HEK293 (cell line): ENCODE measurements around the gene TMCC2.

ENCODE experiments used
- HOXA7 ChIP-seq: sonication (generic); formaldehyde crosslinking; IDR thresholded peaks from 2 replicates; pipeline ENCODE4 v1.8.1; 2022; ENCODE audit warnings: missing genetic modification reagents, borderline replicate concordance
- HOXC10 ChIP-seq: sonication (generic); formaldehyde crosslinking; IDR thresholded peaks from 2 replicates; pipeline ENCODE4 v1.8.1; 2023; ENCODE audit warnings: mild to moderate bottlenecking, missing genetic modification reagents
- KLF16 ChIP-seq: fragments of 450-650 bp; formaldehyde crosslinking; IDR thresholded peaks from 2 replicates; pipeline ENCODE4 v1.5.1; 2017; ENCODE audit warnings: missing biosample characterization, missing genetic modification characterization
- SETDB1 ChIP-seq: IDR thresholded peaks from one replicate; pipeline ENCODE4 v1.6.1; 2017; ENCODE audit warnings: mild to moderate bottlenecking, low read length, moderate library complexity, mixed read lengths; ENCODE audit not compliant: insufficient read length
- ZBTB10 ChIP-seq: fragments of 450-650 bp; formaldehyde crosslinking; IDR thresholded peaks from 2 replicates; pipeline ENCODE4 v1.5.1; 2016; ENCODE audit warnings: missing biosample characterization, missing genetic modification characterization
- ZBTB21 ChIP-seq: fragments of 450-650 bp; formaldehyde crosslinking; IDR thresholded peaks from 2 replicates; pipeline ENCODE4 v1.5.1; 2017; ENCODE audit warnings: missing biosample characterization, missing genetic modification characterization
- ZNF274 ChIP-seq, 2 experiments: fragments of 200-500 bp in 1 of 2; fragments of 450-650 bp in 1 of 2; sonication (Bioruptor generic) in 1 of 2; formaldehyde crosslinking in 1 of 2; IDR thresholded peaks; 2 replicates each; pipeline versions ENCODE4 v1.5.1 to v1.6.1; 2014 to 2016; ENCODE audit warnings: borderline replicate concordance in 1 of 2, inconsistent platforms in 1 of 2, low read length in 1 of 2, missing biosample characterization in 1 of 2, missing genetic modification characterization in 1 of 2
- ZNF677 ChIP-seq: fragments of 450-650 bp; IDR thresholded peaks from 2 replicates; pipeline ENCODE4 v1.5.0; 2018; ENCODE audit warnings: missing biosample characterization, mild to moderate bottlenecking, missing genetic modification characterization, moderate library complexity
- TF ChIP-seq, protein P1 (sequence below): fragments of 450-650 bp; formaldehyde crosslinking; IDR thresholded peaks from 2 replicates; pipeline ENCODE4 v1.5.1; 2016; ENCODE audit warnings: missing biosample characterization, missing genetic modification characterization
- TF ChIP-seq, protein P2 (sequence below): fragments of 450-650 bp; formaldehyde crosslinking; IDR thresholded peaks from 2 replicates; pipeline ENCODE4 v1.5.1; 2016; ENCODE audit warnings: missing biosample characterization, missing genetic modification characterization
- TF ChIP-seq, protein P3 (sequence below): fragments of 450-650 bp; formaldehyde crosslinking; IDR thresholded peaks from 2 replicates; pipeline ENCODE4 v1.5.1; 2016; ENCODE audit warnings: missing biosample characterization, missing genetic modification characterization, borderline replicate concordance
- TF ChIP-seq, protein P4 (sequence below): fragments of 450-650 bp; formaldehyde crosslinking; IDR thresholded peaks from 2 replicates; pipeline ENCODE4 v1.5.1; 2016; ENCODE audit warnings: missing biosample characterization, missing genetic modification characterization, low read depth

DNA sequence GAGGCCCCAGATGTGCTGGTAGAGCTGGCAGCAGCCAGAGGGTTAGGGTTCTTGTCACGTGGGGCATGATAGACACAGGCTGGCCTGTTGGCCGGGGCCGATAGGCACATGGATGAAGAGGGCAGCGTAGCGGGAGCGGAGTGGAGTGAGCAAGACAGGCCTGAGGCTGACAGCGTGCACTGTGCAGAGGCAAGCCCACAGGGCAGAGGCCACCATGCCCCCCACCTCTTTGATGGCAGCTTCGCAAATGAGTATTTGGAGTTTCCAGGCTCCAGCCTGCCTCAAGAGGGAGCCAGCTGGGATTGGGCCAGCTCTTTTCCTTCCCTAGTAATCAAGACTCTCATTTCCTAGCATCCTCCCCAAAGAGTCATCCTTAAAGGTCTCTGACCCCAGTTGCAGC is 43.5 kb downstream of the TMCC2 start:
- TF ChIP-seq HOXC10 (CRISPR knock-in tag), result no peak
- TF ChIP-seq ZBTB21 (tag by site-specific recombination), result no peak
- no peak for TF ChIP-seq ZNF274 (IDR thresholded peaks at IDR 0.05; ENCODE audit: low read length)
- no peak for TF ChIP-seq ZNF274 (tag by site-specific recombination; IDR thresholded peaks at IDR 0.05; ENCODE audit: borderline replicate concordance)
- no peak for TF ChIP-seq SETDB1
- TF ChIP-seq KLF16, result no peak
- TF ChIP-seq ZBTB10 (tag by site-specific recombination), result no peak
- TF ChIP-seq, protein P1, sequence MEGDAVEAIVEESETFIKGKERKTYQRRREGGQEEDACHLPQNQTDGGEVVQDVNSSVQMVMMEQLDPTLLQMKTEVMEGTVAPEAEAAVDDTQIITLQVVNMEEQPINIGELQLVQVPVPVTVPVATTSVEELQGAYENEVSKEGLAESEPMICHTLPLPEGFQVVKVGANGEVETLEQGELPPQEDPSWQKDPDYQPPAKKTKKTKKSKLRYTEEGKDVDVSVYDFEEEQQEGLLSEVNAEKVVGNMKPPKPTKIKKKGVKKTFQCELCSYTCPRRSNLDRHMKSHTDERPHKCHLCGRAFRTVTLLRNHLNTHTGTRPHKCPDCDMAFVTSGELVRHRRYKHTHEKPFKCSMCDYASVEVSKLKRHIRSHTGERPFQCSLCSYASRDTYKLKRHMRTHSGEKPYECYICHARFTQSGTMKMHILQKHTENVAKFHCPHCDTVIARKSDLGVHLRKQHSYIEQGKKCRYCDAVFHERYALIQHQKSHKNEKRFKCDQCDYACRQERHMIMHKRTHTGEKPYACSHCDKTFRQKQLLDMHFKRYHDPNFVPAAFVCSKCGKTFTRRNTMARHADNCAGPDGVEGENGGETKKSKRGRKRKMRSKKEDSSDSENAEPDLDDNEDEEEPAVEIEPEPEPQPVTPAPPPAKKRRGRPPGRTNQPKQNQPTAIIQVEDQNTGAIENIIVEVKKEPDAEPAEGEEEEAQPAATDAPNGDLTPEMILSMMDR (tag by site-specific recombination), result no peak
- TF ChIP-seq, protein P2, sequence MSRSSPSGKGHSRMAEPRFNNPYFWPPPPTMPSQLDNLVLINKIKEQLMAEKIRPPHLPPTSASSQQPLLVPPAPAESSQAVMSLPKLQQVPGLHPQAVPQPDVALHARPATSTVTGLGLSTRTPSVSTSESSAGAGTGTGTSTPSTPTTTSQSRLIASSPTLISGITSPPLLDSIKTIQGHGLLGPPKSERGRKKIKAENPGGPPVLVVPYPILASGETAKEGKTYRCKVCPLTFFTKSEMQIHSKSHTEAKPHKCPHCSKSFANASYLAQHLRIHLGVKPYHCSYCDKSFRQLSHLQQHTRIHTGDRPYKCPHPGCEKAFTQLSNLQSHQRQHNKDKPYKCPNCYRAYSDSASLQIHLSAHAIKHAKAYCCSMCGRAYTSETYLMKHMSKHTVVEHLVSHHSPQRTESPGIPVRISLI (tag by site-specific recombination), result no peak
- TF ChIP-seq ZNF677 (tag by site-specific recombination), result no peak
- TF ChIP-seq, protein P3, sequence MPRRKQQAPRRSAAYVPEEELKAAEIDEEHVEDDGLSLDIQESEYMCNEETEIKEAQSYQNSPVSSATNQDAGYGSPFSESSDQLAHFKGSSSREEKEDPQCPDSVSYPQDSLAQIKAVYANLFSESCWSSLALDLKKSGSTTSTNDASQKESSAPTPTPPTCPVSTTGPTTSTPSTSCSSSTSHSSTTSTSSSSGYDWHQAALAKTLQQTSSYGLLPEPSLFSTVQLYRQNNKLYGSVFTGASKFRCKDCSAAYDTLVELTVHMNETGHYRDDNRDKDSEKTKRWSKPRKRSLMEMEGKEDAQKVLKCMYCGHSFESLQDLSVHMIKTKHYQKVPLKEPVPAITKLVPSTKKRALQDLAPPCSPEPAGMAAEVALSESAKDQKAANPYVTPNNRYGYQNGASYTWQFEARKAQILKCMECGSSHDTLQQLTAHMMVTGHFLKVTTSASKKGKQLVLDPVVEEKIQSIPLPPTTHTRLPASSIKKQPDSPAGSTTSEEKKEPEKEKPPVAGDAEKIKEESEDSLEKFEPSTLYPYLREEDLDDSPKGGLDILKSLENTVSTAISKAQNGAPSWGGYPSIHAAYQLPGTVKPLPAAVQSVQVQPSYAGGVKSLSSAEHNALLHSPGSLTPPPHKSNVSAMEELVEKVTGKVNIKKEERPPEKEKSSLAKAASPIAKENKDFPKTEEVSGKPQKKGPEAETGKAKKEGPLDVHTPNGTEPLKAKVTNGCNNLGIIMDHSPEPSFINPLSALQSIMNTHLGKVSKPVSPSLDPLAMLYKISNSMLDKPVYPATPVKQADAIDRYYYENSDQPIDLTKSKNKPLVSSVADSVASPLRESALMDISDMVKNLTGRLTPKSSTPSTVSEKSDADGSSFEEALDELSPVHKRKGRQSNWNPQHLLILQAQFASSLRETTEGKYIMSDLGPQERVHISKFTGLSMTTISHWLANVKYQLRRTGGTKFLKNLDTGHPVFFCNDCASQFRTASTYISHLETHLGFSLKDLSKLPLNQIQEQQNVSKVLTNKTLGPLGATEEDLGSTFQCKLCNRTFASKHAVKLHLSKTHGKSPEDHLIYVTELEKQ (tag by site-specific recombination), result no peak
- TF ChIP-seq, protein P4, sequence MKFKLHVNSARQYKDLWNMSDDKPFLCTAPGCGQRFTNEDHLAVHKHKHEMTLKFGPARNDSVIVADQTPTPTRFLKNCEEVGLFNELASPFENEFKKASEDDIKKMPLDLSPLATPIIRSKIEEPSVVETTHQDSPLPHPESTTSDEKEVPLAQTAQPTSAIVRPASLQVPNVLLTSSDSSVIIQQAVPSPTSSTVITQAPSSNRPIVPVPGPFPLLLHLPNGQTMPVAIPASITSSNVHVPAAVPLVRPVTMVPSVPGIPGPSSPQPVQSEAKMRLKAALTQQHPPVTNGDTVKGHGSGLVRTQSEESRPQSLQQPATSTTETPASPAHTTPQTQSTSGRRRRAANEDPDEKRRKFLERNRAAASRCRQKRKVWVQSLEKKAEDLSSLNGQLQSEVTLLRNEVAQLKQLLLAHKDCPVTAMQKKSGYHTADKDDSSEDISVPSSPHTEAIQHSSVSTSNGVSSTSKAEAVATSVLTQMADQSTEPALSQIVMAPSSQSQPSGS (tag by site-specific recombination), result no peak
- no peak for TF ChIP-seq HOXA7 (CRISPR knock-in tag)
